Neural progenitor cell (in vitro differentiated cells): ENCODE results near the gene IRGC. TPM values are rescaled to one million over a fixed set of nuclear protein-coding genes. Genes with fewer than 3 reads are reported as not detected.
"Not testable (repeated sequence)": the region's sequence is repeated elsewhere in the genome, so short reads cannot be mapped to it uniquely, and the experiment has no call there.

ENCODE experiments used
- DNase-seq: peaks from one replicate; pipeline ENCODE4 v3.0.0-alpha.2; 2016; ENCODE audit warnings: low spot score
- H2AFZ ChIP-seq: fragments of 200-600 bp; sonication (generic); replicated peaks from 2 replicates; pipeline ENCODE4 v1.6.1; 2016; ENCODE audit warnings: antibody characterized with exemption
- H3F3A ChIP-seq: fragments of 200-600 bp; sonication (generic); 2 replicates; pipeline ENCODE4 v1.6.1; 2016; ENCODE audit warnings: antibody characterized with exemption, low read depth
- H3K27ac ChIP-seq: fragments of 200-600 bp; sonication (generic); 2 replicates; pipeline ENCODE4 v1.5.1; 2016; ENCODE audit warnings: mild to moderate bottlenecking
- H3K27me3 ChIP-seq: fragments of 200-600 bp; sonication (generic); 2 replicates; pipeline ENCODE4 v1.6.1; 2016; ENCODE audit warnings: mild to moderate bottlenecking, moderate library complexity
- H3K36me3 ChIP-seq: fragments of 200-600 bp; sonication (generic); 2 replicates; pipeline ENCODE4 v1.5.1; 2016
- H3K4me1 ChIP-seq: fragments of 200-600 bp; sonication (generic); 2 replicates; pipeline ENCODE4 v1.6.1; 2016; ENCODE audit warnings: mixed run types
- H3K4me2 ChIP-seq: fragments of 200-600 bp; sonication (generic); 2 replicates; pipeline ENCODE4 v1.6.1; 2016
- H3K4me3 ChIP-seq: fragments of 200-600 bp; sonication (generic); 2 replicates; pipeline ENCODE4 v1.5.1; 2016
- H3K79me2 ChIP-seq: fragments of 200-600 bp; sonication (generic); 2 replicates; pipeline ENCODE4 v1.6.1; 2016; ENCODE audit warnings: low read depth
- H3K9ac ChIP-seq: fragments of 200-600 bp; sonication (generic); 2 replicates; pipeline ENCODE4 v1.6.1; 2016
- H3K9me3 ChIP-seq: fragments of 200-600 bp; sonication (generic); 2 replicates; pipeline ENCODE4 v1.5.1; 2016; ENCODE audit warnings: low read depth
- H4K20me1 ChIP-seq: fragments of 200-600 bp; sonication (generic); 2 replicates; pipeline ENCODE4 v1.6.1; 2016; ENCODE audit warnings: low read depth
- H3K27ac Mint-ChIP-seq: 3 replicates; pipeline ENCODE4 v1.8.0; 2021; ENCODE audit warnings: mixed read lengths
- H3K27me3 Mint-ChIP-seq: 2 replicates; pipeline ENCODE4 v1.8.0; 2022; ENCODE audit warnings: low read depth, mild to moderate bottlenecking, inconsistent platforms, moderate library complexity, mixed read lengths; ENCODE audit not compliant: insufficient read depth
- H3K36me3 Mint-ChIP-seq: 3 replicates; pipeline ENCODE4 v1.8.0; 2021; ENCODE audit warnings: mixed read lengths
- H3K4me1 Mint-ChIP-seq: 3 replicates; pipeline ENCODE4 v1.8.0; 2021; ENCODE audit warnings: mixed read lengths
- H3K4me3 Mint-ChIP-seq: 3 replicates; pipeline ENCODE4 v1.8.0; 2021; ENCODE audit warnings: mild to moderate bottlenecking, moderate library complexity, mixed read lengths
- H3K9me3 Mint-ChIP-seq: 3 replicates; pipeline ENCODE4 v1.8.0; 2020; ENCODE audit warnings: mixed read lengths
- CTCF ChIP-seq: fragments of 200-600 bp; sonication (generic); IDR thresholded peaks from 2 replicates; pipeline ENCODE4 v1.5.1; 2017; ENCODE audit warnings: antibody characterized with exemption, mild to moderate bottlenecking
- EZH2 ChIP-seq: fragments of 200-600 bp; sonication (generic); IDR thresholded peaks from 2 replicates; pipeline ENCODE4 v1.6.1; 2017; ENCODE audit warnings: antibody characterized with exemption, mild to moderate bottlenecking, moderate library complexity
- EZH2phosphoT487 ChIP-seq: fragments of 200-600 bp; sonication (generic); IDR thresholded peaks from 2 replicates; pipeline ENCODE4 v1.6.1; 2017; ENCODE audit warnings: antibody characterized with exemption
- total RNA-seq: library from RNA; depleted of rRNA; stranded (reverse); fragments of >200 nt; gene quantifications from 2 replicates; pipeline ENCODE4 v1.2.3, GENCODE V29; 2015; ENCODE audit warnings: low replicate concordance

Gene IRGC
- total RNA-seq, 1 donor from 2014 or later, result not detected

DNA sequence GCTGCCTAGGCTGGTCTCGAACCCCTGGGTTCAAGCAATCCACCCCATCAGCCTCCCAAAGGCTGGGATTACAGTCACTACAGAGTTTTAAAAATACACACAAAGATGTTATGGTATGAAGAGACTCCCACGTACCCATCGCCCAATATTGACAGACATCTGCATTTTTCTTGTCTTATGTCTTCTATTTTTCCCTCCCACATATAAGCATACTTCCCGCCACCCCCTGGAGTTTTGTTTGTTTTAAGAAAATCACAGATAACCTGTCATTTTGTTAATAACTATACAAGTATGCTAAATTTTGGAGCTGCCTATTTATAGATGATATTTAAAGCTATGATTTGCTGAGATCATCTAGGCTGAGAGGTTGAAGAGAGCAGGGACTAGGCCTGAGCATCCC, 45.1 kb downstream of the IRGC start:
- Histone ChIP-seq H4K20me1 (no peaks in the 10 kb centered on the region), H3K9ac (no peak overlapping the region), H3F3A (peaks cover 6% of the 10 kb centered on the region), H2AFZ (no peak overlapping the region), H3K9me3 (no peaks in the 10 kb centered on the region), H3K4me2 (no peak overlapping the region), H3K27me3 (no peaks in the 10 kb centered on the region), H3K4me1 (peaks cover 4% of the 10 kb centered on the region), H3K36me3 (no peaks in the 10 kb centered on the region), H3K79me2 (peaks cover 2% of the 10 kb centered on the region), H3K27ac (no peak overlapping the region), H3K4me3 (no peak overlapping the region)
- Mint-ChIP-seq H3K36me3 (peaks cover 4% of the 10 kb centered on the region), H3K4me3 (no peak overlapping the region), H3K27ac (no peak overlapping the region), H3K27me3 (peaks cover 6% of the 10 kb centered on the region), H3K9me3 (no peaks in the 10 kb centered on the region), H3K4me1 (peaks cover 11% of the 10 kb centered on the region)
- TF ChIP-seq EZH2 (no peak), EZH2phosphoT487 (no peak), CTCF (no peak)
- no peak for DNase-seq

DNA sequence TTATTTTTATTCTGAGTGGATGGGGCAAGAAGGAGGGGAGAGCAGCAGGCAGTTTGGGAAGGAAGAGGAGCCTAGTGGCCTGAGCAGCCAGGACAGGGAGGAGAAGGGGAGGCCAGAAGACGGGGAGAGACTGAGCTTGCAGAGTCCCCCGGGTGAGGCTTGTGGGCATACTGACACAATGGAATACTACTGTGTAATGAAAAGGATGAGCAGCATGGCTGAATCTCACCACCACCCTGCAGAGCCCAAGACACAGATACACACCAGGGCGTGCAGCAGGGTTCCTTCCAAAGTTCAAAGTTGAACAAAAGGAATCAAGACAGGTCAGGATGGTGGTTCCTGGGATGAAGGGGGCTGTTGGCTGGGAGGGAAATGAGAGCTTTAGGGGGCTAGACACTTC, 46.9 kb downstream of the IRGC start:
- H3K36me3 ChIP-seq, result no peaks in the 10 kb centered on the region
- no peak for DNase-seq
- peaks cover 12% of the 10 kb centered on the region for H3K27me3 Mint-ChIP-seq
- peaks cover 4% of the 10 kb centered on the region for H3K4me1 ChIP-seq
- no peak overlapping the region for H2AFZ ChIP-seq
- H3K4me3 Mint-ChIP-seq, result no peak overlapping the region
- no peak overlapping the region for H3K27ac ChIP-seq
- no peak overlapping the region for H3K9ac ChIP-seq
- no peak overlapping the region for H3K4me2 ChIP-seq
- no peaks in the 10 kb centered on the region for H4K20me1 ChIP-seq
- H3K27me3 ChIP-seq, result no peaks in the 10 kb centered on the region
- H3K9me3 Mint-ChIP-seq, result no peaks in the 10 kb centered on the region
- no peaks in the 10 kb centered on the region for H3K9me3 ChIP-seq
- H3K36me3 Mint-ChIP-seq, result no peaks in the 10 kb centered on the region
- no peak overlapping the region for H3K4me3 ChIP-seq
- H3K79me2 ChIP-seq, result no peaks in the 10 kb centered on the region
- H3K4me1 Mint-ChIP-seq, result peaks cover 6% of the 10 kb centered on the region
- H3F3A ChIP-seq, result peaks cover 6% of the 10 kb centered on the region
- TF ChIP-seq EZH2phosphoT487, result no peak
- TF ChIP-seq CTCF, result no peak
- no peak for TF ChIP-seq EZH2
- H3K27ac Mint-ChIP-seq, result peak overlapping the region; percentile 38

GRCh38 chr19:43763473-43763939, 47.6 kb downstream of the IRGC start:
- Mint-ChIP-seq H3K4me3 (no peak overlapping the region), H3K36me3 (no peaks in the 10 kb centered on the region), H3K4me1 (peaks cover 6% of the 10 kb centered on the region), H3K27ac (peak overlapping the region; percentile 50), H3K9me3 (no peaks in the 10 kb centered on the region), H3K27me3 (peaks cover 12% of the 10 kb centered on the region)
- Histone ChIP-seq H3K27me3 (no peaks in the 10 kb centered on the region), H3K27ac (no peak overlapping the region), H2AFZ (no peak overlapping the region), H3K36me3 (no peaks in the 10 kb centered on the region), H3K9ac (no peak overlapping the region), H3K4me3 (no peak overlapping the region), H3K79me2 (no peaks in the 10 kb centered on the region), H3F3A (peaks cover 6% of the 10 kb centered on the region), H3K9me3 (no peaks in the 10 kb centered on the region), H3K4me2 (no peak overlapping the region), H4K20me1 (no peaks in the 10 kb centered on the region), H3K4me1 (peaks cover 4% of the 10 kb centered on the region)
- TF ChIP-seq EZH2phosphoT487 (no peak), EZH2 (no peak), CTCF (no peak)
- no peak for DNase-seq

DNA sequence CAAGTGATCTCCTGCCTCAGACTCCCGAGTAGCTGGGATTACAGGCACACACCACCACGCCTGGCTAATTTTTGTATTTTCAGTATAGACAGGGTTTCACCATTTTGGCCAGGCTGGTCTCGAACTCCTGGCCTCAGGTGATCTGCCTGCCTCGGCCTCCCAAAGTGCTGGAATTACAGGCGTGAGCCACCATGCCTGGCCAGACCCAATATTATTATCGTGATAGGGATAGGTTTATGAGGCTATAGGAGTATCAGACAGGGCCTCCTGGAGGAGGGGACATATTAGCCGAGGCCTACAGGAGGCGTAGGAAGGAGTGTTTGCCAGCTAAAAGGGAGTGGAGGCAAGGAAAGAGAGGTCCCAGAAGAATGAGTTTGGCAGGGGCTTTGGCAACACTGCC, 48.8 kb downstream of the IRGC start:
- not testable (repeated sequence) for H3K9me3 ChIP-seq

More for the DNA sequence above, 48.8 kb downstream of the IRGC start:
- not testable (repeated sequence) for H3K4me3 ChIP-seq, H3K4me1 ChIP-seq, H3K4me3 Mint-ChIP-seq, H3K36me3 ChIP-seq, H3K36me3 Mint-ChIP-seq, H3K27me3 ChIP-seq, H3K9ac ChIP-seq, H3K4me2 ChIP-seq, H3F3A ChIP-seq, H3K9me3 Mint-ChIP-seq, H2AFZ ChIP-seq, DNase-seq, H3K27ac Mint-ChIP-seq, H3K27ac ChIP-seq, H3K79me2 ChIP-seq, H3K4me1 Mint-ChIP-seq, H4K20me1 ChIP-seq
- H3K27me3 Mint-ChIP-seq, result peaks cover 15% of the 10 kb centered on the region
